ENCODE measurements around the gene RBMY1E.
"Not testable (repeated sequence)": the region's sequence is repeated elsewhere in the genome, so short reads cannot be mapped to it uniquely, and the experiment has no call there.

The RBMY1E gene

DNA sequence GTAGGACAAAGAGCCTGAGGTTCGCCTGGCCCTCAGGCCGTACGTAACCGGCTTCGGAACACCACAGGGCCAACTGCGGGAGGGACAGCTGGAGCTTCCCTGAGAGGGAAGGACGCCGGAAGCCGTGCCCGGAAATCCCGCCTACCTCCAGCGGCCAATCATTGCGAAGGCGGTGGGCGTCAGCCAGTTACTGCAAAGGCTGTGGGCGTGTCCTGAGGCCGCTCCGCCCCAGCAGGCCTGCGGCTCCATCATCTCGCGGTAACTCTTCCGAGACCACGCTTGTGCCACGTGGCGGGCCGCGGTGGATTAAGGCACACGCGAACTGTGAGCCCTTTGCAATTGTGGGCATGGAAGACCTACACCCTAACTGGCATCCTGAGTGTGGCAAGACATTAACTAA is at the start of gene RBMY1E:
RBMY1E (minus strand) TSS at position 101 of the 400 bp plus-strand sequence. CDS start 1,978 bp downstream, outside the sequence.
- not testable (repeated sequence) for DNase-seq (ENCODE audit: low spot score)

DNA sequence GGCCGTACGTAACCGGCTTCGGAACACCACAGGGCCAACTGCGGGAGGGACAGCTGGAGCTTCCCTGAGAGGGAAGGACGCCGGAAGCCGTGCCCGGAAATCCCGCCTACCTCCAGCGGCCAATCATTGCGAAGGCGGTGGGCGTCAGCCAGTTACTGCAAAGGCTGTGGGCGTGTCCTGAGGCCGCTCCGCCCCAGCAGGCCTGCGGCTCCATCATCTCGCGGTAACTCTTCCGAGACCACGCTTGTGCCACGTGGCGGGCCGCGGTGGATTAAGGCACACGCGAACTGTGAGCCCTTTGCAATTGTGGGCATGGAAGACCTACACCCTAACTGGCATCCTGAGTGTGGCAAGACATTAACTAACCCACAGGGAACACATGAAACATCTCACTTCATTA is 23.4 kb downstream of the RBMY1E start, which contains the start of gene RBMY1D:
RBMY1D (minus strand) TSS at position 101 of the 400 bp plus-strand sequence. CDS start 2,013 bp downstream, outside the sequence.
- not testable (repeated sequence) for DNase-seq (ENCODE audit: low spot score)

DNA sequence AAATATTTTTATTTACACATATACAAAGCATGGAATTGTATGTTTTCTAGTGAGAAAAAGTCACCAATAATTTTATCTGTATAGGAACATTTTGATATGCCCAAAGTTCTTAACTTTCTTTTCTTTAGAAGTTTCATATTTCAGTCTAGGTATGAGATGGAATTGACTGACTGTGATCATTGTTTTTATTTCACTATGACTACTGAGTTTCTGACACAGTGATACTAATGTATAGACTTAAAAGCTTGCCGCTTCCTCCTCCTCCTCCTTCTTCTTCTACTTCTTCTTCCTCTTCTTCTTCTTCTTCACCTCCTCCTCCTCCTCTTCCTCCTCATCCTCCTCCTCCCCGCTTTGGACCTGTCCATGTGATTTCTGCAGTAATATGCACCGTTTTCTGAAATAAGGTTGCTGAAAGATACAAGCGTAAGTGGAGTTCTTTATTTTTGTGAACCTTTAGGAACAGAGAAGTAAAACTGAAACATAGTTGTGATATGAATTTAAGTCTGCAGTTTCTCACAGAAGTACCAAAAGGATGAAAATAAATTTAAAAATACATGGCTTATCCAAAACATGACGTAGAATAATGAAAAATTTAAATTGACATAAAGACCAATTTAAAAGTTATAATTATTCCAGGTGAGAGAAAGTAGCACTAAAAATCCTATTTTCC is 48.3 kb downstream of the RBMY1E start:
- DNase-seq (ENCODE audit: low spot score): not testable (repeated sequence)

All from AG08395 (cell line).